Hepatocyte (in vitro differentiated cells): ENCODE data around the gene ACCSL.

ENCODE experiments used
- CTCF ChIP-seq: fragments of 200-600 bp; sonication (generic); IDR thresholded peaks from 2 replicates; pipeline ENCODE4 v1.5.1; 2016; ENCODE audit warnings: antibody characterized with exemption, mild to moderate bottlenecking; ENCODE audit not compliant: poor library complexity
- EZH2 ChIP-seq: fragments of 200-600 bp; sonication (generic); IDR thresholded peaks from 2 replicates; pipeline ENCODE4 v1.6.1; 2016; ENCODE audit warnings: antibody characterized with exemption, mild to moderate bottlenecking, borderline replicate concordance
- EZH2phosphoT487 ChIP-seq: fragments of 200-600 bp; sonication (generic); IDR thresholded peaks from one replicate; pipeline ENCODE4 v1.6.1; 2018; ENCODE audit warnings: antibody characterized with exemption, mild to moderate bottlenecking, low read depth, moderate library complexity; ENCODE audit not compliant: unreplicated experiment, severe bottlenecking

GRCh38 chr11:44025727-44026126, 22.1 kb upstream of the ACCSL start:
- TF ChIP-seq CTCF (no peak), EZH2phosphoT487 (no peak), EZH2 (no peak)
